ENCODE measurements around the gene LAMTOR3.

DNA sequence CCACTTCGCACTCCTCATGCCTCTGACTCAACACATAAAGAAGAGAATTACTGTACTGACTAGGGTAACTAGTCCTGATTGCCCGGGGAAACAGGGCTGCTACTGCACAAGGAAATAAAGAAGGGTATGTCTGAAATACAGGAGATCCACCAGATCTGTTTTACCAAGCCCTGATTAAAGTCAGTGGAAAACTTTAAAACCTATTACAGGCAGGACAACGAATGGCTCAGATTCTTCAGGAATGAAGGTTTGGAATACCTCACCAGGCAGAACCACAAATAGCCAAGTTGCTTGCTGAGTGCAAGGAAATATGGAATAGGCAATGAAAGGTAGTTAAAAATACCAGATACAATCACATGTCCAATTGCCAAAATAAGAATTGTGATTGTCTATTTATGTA is 17.3 kb downstream of the LAMTOR3 start:
- TF ChIP-seq POLR2A (IDR thresholded peaks at IDR 0.05; ENCODE audit: low read depth, low read length) (no peak), POLR2AphosphoS5 (IDR thresholded peaks at IDR 0.05; ENCODE audit: low read depth, low read length) (no peak), TAF1 (IDR thresholded peaks at IDR 0.05; ENCODE audit: low read depth, low read length) (no peak), SPI1 (IDR thresholded peaks at IDR 0.05; ENCODE audit: low read depth, low read length) (no peak)
